Heart left ventricle (tissue), 13 donors: ENCODE data around the gene ANK2.

Experiments used
- POLR2A ChIP-seq, 2 donors: fragments of 450-650 bp; IDR thresholded peaks; one replicate each; pipeline ENCODE4 v1.6.1; 2017; ENCODE audit warnings: antibody characterized with exemption in 2 of 2, mild to moderate bottlenecking in 2 of 2, moderate library complexity in 2 of 2
- TF ChIP-seq, protein P1 (sequence below), 12 donors: fragments of 200-600 bp; sonication (generic) in 4 of 12; IDR thresholded peaks; one replicate each; pipeline versions ENCODE4 v1.5.0 to v1.8.0; 2018 to 2022; ENCODE audit warnings: antibody characterized with exemption in 12 of 12, mild to moderate bottlenecking in 5 of 12
- donor health status: ischemic (EF 13 %, LVEDD 7.1; RV severe dilation, severe dysfunction).
- donor health status: DM: no; HTN: yes; CAD: no.
- donor health status: DM: no; HTN: no; CAD: no.
- donor health status: ischemic (EF 25% LVEDD 6.9; RV normal size, moderate dysfunction).
- donor health status: ischemic (EF 25% LVEDD 5.7; RV mildly dilated, moderate dysfunction).
- donor health status: ischemic (EF 35%, LVEDD 5.7; RV mildly dilated, moderate dysfunction).
- donor health status: nonischemic (EF 11% LVEDD 7.7; RV severe dilation, severe dysfunction).
- donor health status: DM: yes; HTN: yes; CAD: no.
- donor health status: PGD.
- donor health status: ischemic (EF 29% LVEDD 5.4; RV normal size, mild dysfunction).
- donor health status: nonischemic (EF 23%, LVEDD 6.1; RV moderate dilation, normal function).

GRCh38 chr4:113064244-113064643 lies 14.8 kb downstream of the ANK2 start:
- TF ChIP-seq POLR2A (IDR thresholded peaks at IDR 0.05) = no peak
- TF ChIP-seq, protein P1, sequence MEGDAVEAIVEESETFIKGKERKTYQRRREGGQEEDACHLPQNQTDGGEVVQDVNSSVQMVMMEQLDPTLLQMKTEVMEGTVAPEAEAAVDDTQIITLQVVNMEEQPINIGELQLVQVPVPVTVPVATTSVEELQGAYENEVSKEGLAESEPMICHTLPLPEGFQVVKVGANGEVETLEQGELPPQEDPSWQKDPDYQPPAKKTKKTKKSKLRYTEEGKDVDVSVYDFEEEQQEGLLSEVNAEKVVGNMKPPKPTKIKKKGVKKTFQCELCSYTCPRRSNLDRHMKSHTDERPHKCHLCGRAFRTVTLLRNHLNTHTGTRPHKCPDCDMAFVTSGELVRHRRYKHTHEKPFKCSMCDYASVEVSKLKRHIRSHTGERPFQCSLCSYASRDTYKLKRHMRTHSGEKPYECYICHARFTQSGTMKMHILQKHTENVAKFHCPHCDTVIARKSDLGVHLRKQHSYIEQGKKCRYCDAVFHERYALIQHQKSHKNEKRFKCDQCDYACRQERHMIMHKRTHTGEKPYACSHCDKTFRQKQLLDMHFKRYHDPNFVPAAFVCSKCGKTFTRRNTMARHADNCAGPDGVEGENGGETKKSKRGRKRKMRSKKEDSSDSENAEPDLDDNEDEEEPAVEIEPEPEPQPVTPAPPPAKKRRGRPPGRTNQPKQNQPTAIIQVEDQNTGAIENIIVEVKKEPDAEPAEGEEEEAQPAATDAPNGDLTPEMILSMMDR (IDR thresholded peaks at IDR 0.05) = no peak
